ENCODE measurements around the gene LYRM7.

Gene LYRM7

DNA sequence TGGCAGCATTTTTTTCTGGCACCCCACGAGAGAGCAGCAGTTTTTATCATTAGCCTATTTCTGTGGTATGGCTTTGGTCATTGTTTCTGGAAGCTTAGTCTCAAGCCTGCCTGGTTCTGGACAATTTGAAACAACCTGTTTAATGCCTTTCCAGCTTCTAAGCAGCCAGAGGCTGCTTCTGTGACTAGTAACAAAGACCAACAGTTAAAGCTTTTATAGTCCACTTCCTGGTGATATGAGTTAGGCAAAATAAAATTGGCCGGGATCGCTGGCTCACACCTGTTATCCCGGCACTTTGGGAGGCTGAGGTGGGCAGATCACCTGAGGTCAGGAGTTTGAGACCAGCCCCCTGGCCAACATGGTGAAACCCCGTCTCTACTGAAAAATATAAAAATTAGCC lies 24.0 kb downstream of the LYRM7 start:
- TF ChIP-seq NFRKB (IDR thresholded peaks at IDR 0.05): no peak
- CTCF ChIA-PET: no interaction called here
- DNase-seq (ENCODE audit: extremely low spot score): no peak
- POLR2A ChIA-PET: no interaction called here

DNA sequence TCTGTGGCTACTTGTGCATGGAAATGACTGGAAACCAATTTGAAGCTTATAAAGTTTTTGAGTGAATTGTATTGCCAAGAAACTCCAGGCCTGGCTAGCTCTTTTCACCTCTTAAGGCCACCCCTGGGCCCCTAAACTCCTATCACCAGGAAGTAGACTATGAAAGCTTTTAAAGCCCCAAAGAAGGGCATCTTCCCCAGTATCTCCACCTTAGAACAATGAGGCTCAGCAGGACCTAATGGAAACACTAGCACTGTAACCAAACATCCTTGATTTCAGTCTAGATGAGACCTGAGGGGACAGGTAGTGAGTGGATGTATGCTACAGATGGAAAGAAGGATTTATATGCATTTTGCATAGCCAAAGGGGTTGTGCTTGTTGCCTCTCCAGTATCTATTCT lies 25.0 kb downstream of the LYRM7 start:
- CTCF ChIA-PET: no interaction called here
- POLR2A ChIA-PET: no interaction called here
- no peak for DNase-seq (ENCODE audit: extremely low spot score)
- TF ChIP-seq L3MBTL2 (conservative IDR thresholded peaks at IDR 0.05) (no peak), FOXA1 (IDR thresholded peaks at IDR 0.05) (no peak), FOXM1 (IDR thresholded peaks at IDR 0.05; ENCODE audit: borderline replicate concordance) (no peak), TARDBP (IDR thresholded peaks at IDR 0.05) (no peak), ZNF384 (IDR thresholded peaks at IDR 0.05) (no peak), FOXK2 (IDR thresholded peaks at IDR 0.05) (no peak), SP1 (IDR thresholded peaks at IDR 0.05) (no peak), SUZ12 (IDR thresholded peaks at IDR 0.05) (no peak), HDGF (IDR thresholded peaks at IDR 0.05; ENCODE audit: borderline replicate concordance) (no peak), CTBP1 (IDR thresholded peaks at IDR 0.05; ENCODE audit: borderline replicate concordance) (no peak), BHLHE40 (IDR thresholded peaks at IDR 0.05; ENCODE audit: borderline replicate concordance) (no peak)

- no peak for TF ChIP-seq L3MBTL2 (conservative IDR thresholded peaks at IDR 0.05)
- no peak for TF ChIP-seq LEF1 (IDR thresholded peaks at IDR 0.05; ENCODE audit: borderline replicate concordance)
- no peak for TF ChIP-seq NFRKB (IDR thresholded peaks at IDR 0.05)
- no peak for TF ChIP-seq TARDBP (IDR thresholded peaks at IDR 0.05)
- TF ChIP-seq FOXA1 (IDR thresholded peaks at IDR 0.05): no peak
- TF ChIP-seq ARNT (IDR thresholded peaks at IDR 0.05): no peak
- no peak for TF ChIP-seq HDGF (IDR thresholded peaks at IDR 0.05; ENCODE audit: borderline replicate concordance)
- TF ChIP-seq ZNF384 (IDR thresholded peaks at IDR 0.05): no peak
- TF ChIP-seq PKNOX1 (IDR thresholded peaks at IDR 0.05): no peak
- TF ChIP-seq SP1 (IDR thresholded peaks at IDR 0.05): no peak
- no peak for TF ChIP-seq FOXK2 (IDR thresholded peaks at IDR 0.05)
- no peak for TF ChIP-seq BHLHE40 (IDR thresholded peaks at IDR 0.05; ENCODE audit: borderline replicate concordance)
- no peak for TF ChIP-seq SUZ12 (IDR thresholded peaks at IDR 0.05)
- no peak for TF ChIP-seq FOXM1 (IDR thresholded peaks at IDR 0.05; ENCODE audit: borderline replicate concordance)
- no peak for TF ChIP-seq CTBP1 (IDR thresholded peaks at IDR 0.05; ENCODE audit: borderline replicate concordance)
- TF ChIP-seq ELF4 (IDR thresholded peaks at IDR 0.05): no peak
- CTCF ChIA-PET: no interaction called here
- no peak for DNase-seq (ENCODE audit: extremely low spot score)
- POLR2A ChIA-PET: no interaction called here
These were observed 25.6 kb downstream of the LYRM7 start for GRCh38 chr5:131196331-131196730.

DNA sequence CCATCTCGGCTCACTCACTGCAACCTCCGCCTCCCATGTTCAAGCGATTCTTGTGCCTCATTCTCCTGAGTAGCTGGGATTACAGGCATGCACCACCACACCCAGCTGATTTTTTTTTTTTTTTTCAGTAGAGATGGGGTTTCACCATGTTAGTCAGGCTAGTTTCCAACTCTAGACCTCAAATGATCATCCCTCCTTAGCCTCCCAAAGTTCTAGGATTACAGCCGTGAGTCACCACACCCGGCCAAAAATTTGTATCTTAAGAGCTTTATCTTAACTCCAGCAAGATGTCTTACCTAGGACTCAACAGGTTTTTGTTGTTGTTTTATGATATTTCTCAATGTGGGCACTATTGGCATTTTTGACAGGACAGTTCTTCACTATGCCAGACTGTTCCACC lies 27.9 kb downstream of the LYRM7 start:
- ChIA-PET CTCF (interaction anchor here (0.6 kb wide), 1 partner anchor 181 kb away, joined by 3 read pairs; no protein-coding TSS in a partner anchor), POLR2A (no interaction called here)
- TF ChIP-seq ARNT (IDR thresholded peaks at IDR 0.05) (no peak), CTBP1 (IDR thresholded peaks at IDR 0.05; ENCODE audit: borderline replicate concordance) (no peak), PKNOX1 (IDR thresholded peaks at IDR 0.05) (no peak), SP1 (IDR thresholded peaks at IDR 0.05) (no peak), ELF4 (IDR thresholded peaks at IDR 0.05) (no peak), LEF1 (IDR thresholded peaks at IDR 0.05; ENCODE audit: borderline replicate concordance) (no peak)
- no peak for DNase-seq (ENCODE audit: extremely low spot score)

DNA sequence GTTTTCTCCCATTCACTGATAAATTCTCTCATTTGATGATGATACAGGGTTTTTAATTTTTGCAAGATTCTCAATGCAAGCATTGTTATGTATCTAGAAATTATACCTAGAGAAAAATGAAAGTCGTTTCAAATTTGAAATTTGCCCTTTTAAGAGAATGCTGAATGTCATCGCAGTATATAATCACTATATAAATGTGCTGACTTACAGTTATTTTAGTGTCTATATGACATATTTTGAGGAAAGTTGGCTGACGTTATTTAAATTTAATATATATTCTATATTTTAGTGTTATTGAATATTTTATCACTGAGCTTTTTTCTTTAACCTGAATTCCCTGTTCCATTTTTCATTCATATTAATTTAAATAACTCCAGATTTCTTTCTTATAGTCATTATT lies 29.8 kb downstream of the LYRM7 start:
- TF ChIP-seq SUZ12 (IDR thresholded peaks at IDR 0.05) (no peak), ARNT (IDR thresholded peaks at IDR 0.05) (no peak), FOXK2 (IDR thresholded peaks at IDR 0.05) (no peak), PKNOX1 (IDR thresholded peaks at IDR 0.05) (no peak), FOXA1 (IDR thresholded peaks at IDR 0.05) (no peak), LEF1 (IDR thresholded peaks at IDR 0.05; ENCODE audit: borderline replicate concordance) (no peak), CTBP1 (IDR thresholded peaks at IDR 0.05; ENCODE audit: borderline replicate concordance) (no peak), L3MBTL2 (conservative IDR thresholded peaks at IDR 0.05) (no peak), FOXM1 (IDR thresholded peaks at IDR 0.05; ENCODE audit: borderline replicate concordance) (no peak), ZNF384 (IDR thresholded peaks at IDR 0.05) (no peak), SP1 (IDR thresholded peaks at IDR 0.05) (no peak)
- ChIA-PET CTCF (no interaction called here), POLR2A (no interaction called here)
- DNase-seq (ENCODE audit: extremely low spot score): no peak

- ChIA-PET POLR2A (no interaction called here), CTCF (no interaction called here)
- TF ChIP-seq ARNT (IDR thresholded peaks at IDR 0.05) (no peak), CTBP1 (IDR thresholded peaks at IDR 0.05; ENCODE audit: borderline replicate concordance) (no peak), L3MBTL2 (conservative IDR thresholded peaks at IDR 0.05) (no peak), BHLHE40 (IDR thresholded peaks at IDR 0.05; ENCODE audit: borderline replicate concordance) (no peak), HDGF (IDR thresholded peaks at IDR 0.05; ENCODE audit: borderline replicate concordance) (no peak), SUZ12 (IDR thresholded peaks at IDR 0.05) (no peak), TARDBP (IDR thresholded peaks at IDR 0.05) (no peak), ELF4 (IDR thresholded peaks at IDR 0.05) (no peak), FOXA1 (IDR thresholded peaks at IDR 0.05) (no peak)
- no peak for DNase-seq (ENCODE audit: extremely low spot score)
These were observed 34.2 kb downstream of the LYRM7 start for GRCh38 chr5:131204964-131205363.

GRCh38 chr5:131206061-131206460 lies 35.3 kb downstream of the LYRM7 start:
- POLR2A ChIA-PET: no interaction called here
- CTCF ChIA-PET: no interaction called here
- TF ChIP-seq FOXA1 (IDR thresholded peaks at IDR 0.05) (no peak), TARDBP (IDR thresholded peaks at IDR 0.05) (no peak), SUZ12 (IDR thresholded peaks at IDR 0.05) (no peak)
- no peak for DNase-seq (ENCODE audit: extremely low spot score)

Data from HEK293T (cell line).